Upper lobe of left lung (tissue), 4 donors: ENCODE measurements around the gene COTL1.

Source experiments
- EP300 ChIP-seq, 4 donors: sonication (generic); formaldehyde crosslinking; IDR thresholded peaks; one replicate each; pipeline ENCODE4 v1.5.1; 2017; ENCODE audit warnings: antibody characterized with exemption in 4 of 4, control low read depth in 2 of 4
- POLR2A ChIP-seq, 4 donors: fragments of 450-650 bp; IDR thresholded peaks; one replicate each; pipeline ENCODE4 v1.5.1; 2016 to 2017; ENCODE audit warnings: antibody characterized with exemption in 4 of 4, mild to moderate bottlenecking in 2 of 4
- POLR2AphosphoS5 ChIP-seq, 2 donors: sonication (generic); formaldehyde crosslinking; IDR thresholded peaks; one replicate each; pipeline ENCODE4 v1.5.1; 2017; ENCODE audit warnings: antibody characterized with exemption in 2 of 2
- TF ChIP-seq, protein P1 (sequence below), 6 experiments: fragments of 450-650 bp in 4 of 6; fragments of 200-600 bp in 2 of 6; sonication (generic) in 2 of 6; IDR thresholded peaks; one replicate each; pipeline ENCODE4 v1.5.1; 2016 to 2019; ENCODE audit warnings: antibody characterized with exemption in 6 of 6

DNA sequence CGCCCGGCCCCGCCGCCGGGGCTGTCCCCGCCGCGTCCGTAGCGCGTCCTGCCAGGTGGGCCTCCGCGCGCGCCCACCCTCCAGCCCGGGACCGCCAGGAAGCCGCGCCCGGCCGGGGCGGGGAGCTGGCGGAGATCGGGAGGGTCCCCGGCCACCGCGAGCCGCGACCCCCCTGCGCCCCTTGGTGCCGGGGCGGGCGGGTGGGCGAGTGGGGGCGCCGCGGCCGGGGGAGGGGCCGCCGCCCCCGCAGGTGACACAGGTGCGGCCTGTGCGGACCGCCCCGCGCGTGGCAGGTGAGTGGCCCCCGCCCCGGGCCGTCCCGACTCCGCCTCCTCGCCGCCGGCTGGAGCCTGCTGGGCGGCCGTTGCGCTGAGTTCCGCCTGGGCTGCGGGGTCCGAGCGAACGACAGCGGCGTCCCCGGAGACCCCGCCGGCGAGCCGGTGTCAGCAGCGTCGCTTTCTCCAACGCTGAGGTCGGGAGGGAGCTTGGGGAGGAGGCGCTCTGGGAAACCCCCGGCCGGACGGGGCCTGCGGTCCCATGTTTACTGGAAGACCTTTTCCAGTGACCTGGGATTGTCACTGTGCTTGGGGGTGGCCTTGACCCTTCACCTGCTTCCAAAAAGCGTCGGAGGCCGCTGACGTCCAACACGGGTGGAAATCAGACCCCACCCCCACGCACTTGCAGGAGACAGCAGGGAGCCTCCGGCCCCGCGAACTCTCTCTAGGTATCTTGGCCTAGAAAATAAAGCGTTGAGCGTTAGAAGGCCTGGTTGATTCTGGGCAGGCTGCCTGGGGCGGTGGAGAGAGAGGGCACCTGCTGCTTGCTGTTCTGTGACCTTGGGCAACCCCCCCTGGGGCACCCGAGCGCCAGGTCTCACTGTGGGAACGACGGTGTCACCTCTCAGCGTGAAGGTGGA is 31.0 kb upstream of the COTL1 start:
- no peak for TF ChIP-seq POLR2A (IDR thresholded peaks at IDR 0.05)
- TF ChIP-seq, protein P1, sequence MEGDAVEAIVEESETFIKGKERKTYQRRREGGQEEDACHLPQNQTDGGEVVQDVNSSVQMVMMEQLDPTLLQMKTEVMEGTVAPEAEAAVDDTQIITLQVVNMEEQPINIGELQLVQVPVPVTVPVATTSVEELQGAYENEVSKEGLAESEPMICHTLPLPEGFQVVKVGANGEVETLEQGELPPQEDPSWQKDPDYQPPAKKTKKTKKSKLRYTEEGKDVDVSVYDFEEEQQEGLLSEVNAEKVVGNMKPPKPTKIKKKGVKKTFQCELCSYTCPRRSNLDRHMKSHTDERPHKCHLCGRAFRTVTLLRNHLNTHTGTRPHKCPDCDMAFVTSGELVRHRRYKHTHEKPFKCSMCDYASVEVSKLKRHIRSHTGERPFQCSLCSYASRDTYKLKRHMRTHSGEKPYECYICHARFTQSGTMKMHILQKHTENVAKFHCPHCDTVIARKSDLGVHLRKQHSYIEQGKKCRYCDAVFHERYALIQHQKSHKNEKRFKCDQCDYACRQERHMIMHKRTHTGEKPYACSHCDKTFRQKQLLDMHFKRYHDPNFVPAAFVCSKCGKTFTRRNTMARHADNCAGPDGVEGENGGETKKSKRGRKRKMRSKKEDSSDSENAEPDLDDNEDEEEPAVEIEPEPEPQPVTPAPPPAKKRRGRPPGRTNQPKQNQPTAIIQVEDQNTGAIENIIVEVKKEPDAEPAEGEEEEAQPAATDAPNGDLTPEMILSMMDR (IDR thresholded peaks at IDR 0.05) = no peak
- no peak for TF ChIP-seq EP300 (IDR thresholded peaks at IDR 0.05)
- no peak for TF ChIP-seq POLR2AphosphoS5 (IDR thresholded peaks at IDR 0.05)
